Daoy (cell line): Measurements from ENCODE around the gene ADAMTS18. TPM values are rescaled to one million over a fixed set of nuclear protein-coding genes. Genes with fewer than 3 reads are reported as not detected.

Experiments
- DNase-seq: peaks from one replicate; pipeline ENCODE4 v3.0.0-alpha.2; 2015; ENCODE audit warnings: low read depth
- total RNA-seq: library from RNA; depleted of rRNA; stranded (reverse); fragments of >200 nt; shearing (Covaris generic); gene quantifications from 2 replicates; pipeline ENCODE4 v1.2.3, GENCODE V29; 2014

The ADAMTS18 gene
- total RNA-seq, 1 experiment from 2014 or later: 0.51 TPM

GRCh38 chr16:77327717-77328116 lies 107.1 kb downstream of the ADAMTS18 start:
- DNase-seq: no peak

GRCh38 chr16:77324729-77325128 lies 110.1 kb downstream of the ADAMTS18 start:
- DNase-seq: no peak

- DNase-seq: no peak
Observed at GRCh38 chr16:77323695-77324094, 111.1 kb downstream of the ADAMTS18 start.

GRCh38 chr16:77322757-77323156 lies 112.1 kb downstream of the ADAMTS18 start:
- DNase-seq: no peak

- no peak for DNase-seq
Observed at GRCh38 chr16:77317059-77317458, 117.8 kb downstream of the ADAMTS18 start.

- no peak for DNase-seq
Observed at GRCh38 chr16:77310877-77311276, 124.0 kb downstream of the ADAMTS18 start.

- peak; percentile 80 for DNase-seq
Observed at GRCh38 chr16:77308163-77308561, 126.7 kb downstream of the ADAMTS18 start.

GRCh38 chr16:77307426-77308162 lies 127.2 kb downstream of the ADAMTS18 start:
- peak; percentile 4 for DNase-seq

GRCh38 chr16:77306075-77306474 lies 128.8 kb downstream of the ADAMTS18 start:
- DNase-seq: peak; percentile 77

GRCh38 chr16:77304877-77305276 lies 130.0 kb downstream of the ADAMTS18 start:
- DNase-seq: no peak

GRCh38 chr16:77304134-77304533 lies 130.7 kb downstream of the ADAMTS18 start:
- no peak for DNase-seq

- DNase-seq: no peak
Observed at GRCh38 chr16:77302674-77303073, 132.2 kb downstream of the ADAMTS18 start.

GRCh38 chr16:77302249-77302648 lies 132.6 kb downstream of the ADAMTS18 start:
- no peak for DNase-seq

GRCh38 chr16:77300256-77300655 lies 134.6 kb downstream of the ADAMTS18 start:
- no peak for DNase-seq

- DNase-seq: no peak
Observed at GRCh38 chr16:77299395-77299794, 135.4 kb downstream of the ADAMTS18 start.

- peak; percentile 93 for DNase-seq
Observed at GRCh38 chr16:77298418-77299360, 136.1 kb downstream of the ADAMTS18 start.

- peak; percentile 77 for DNase-seq
Observed at GRCh38 chr16:77297996-77298395, 136.8 kb downstream of the ADAMTS18 start.

GRCh38 chr16:77295896-77296295 lies 138.9 kb downstream of the ADAMTS18 start:
- DNase-seq: no peak

- DNase-seq: no peak
Observed at GRCh38 chr16:77290451-77291115, 144.3 kb downstream of the ADAMTS18 start.

- peak; percentile 59 for DNase-seq
Observed at GRCh38 chr16:77289331-77289809, 145.5 kb downstream of the ADAMTS18 start.

- DNase-seq: peak; percentile 56
Observed at GRCh38 chr16:77288222-77288621, 146.6 kb downstream of the ADAMTS18 start.

- no peak for DNase-seq
Observed at GRCh38 chr16:77285676-77286075, 149.2 kb downstream of the ADAMTS18 start.
